A673 (cell line): Measurements from ENCODE around the gene PRDM16.

Experiments used
- CTCF ChIP-seq: fragments of 300-800, 200-600 bp; sonication (generic); conservative IDR thresholded peaks from 2 replicates; pipeline ENCODE4 v1.5.1; 2017; ENCODE audit warnings: low read depth, mild to moderate bottlenecking, antibody characterized with exemption, low read length, moderate library complexity, mixed read lengths
- EZH2 ChIP-seq: fragments of 200-600 bp; sonication (generic); IDR thresholded peaks from 2 replicates; pipeline ENCODE4 v1.6.1; 2017; ENCODE audit warnings: borderline replicate concordance, low read depth, mild to moderate bottlenecking, mixed read lengths, antibody characterized with exemption, low read length; ENCODE audit not compliant: poor library complexity, severe bottlenecking

GRCh38 chr1:3469849-3470649 lies 401.0 kb downstream of the PRDM16 start:
- TF ChIP-seq EZH2 (no peak), CTCF (no peak)
